ENCODE data around the gene BRD3OS.
"Not testable (repeated sequence)": the region's sequence is repeated elsewhere in the genome, so short reads cannot be mapped to it uniquely, and the experiment has no call there.

Gene BRD3OS

GRCh38 chr9:133987446-133987788 is 37.9 kb upstream of the BRD3OS start:
- H3K36me3 ChIP-seq (ENCODE audit: control insufficient read depth, insufficient read depth, low read length) = peaks cover 3% of the 10 kb centered on the region
- no peak for TF ChIP-seq CTCF (IDR thresholded peaks at IDR 0.05; ENCODE audit: insufficient read depth, low read length, poor library complexity, severe bottlenecking)
- no peak for DNase-seq (ENCODE audit: extremely low read depth, insufficient read length)
- no peaks in the 10 kb centered on the region for H3K27me3 ChIP-seq (replicated peaks; ENCODE audit: control insufficient read depth, insufficient read depth, low read length)
- no peak overlapping the region for H3K4me3 ChIP-seq (replicated peaks; ENCODE audit: low read depth, low read length)

- DNase-seq (ENCODE audit: extremely low read depth, insufficient read length) = no peak
- Histone ChIP-seq H3K36me3 (ENCODE audit: control insufficient read depth, insufficient read depth, low read length) (peaks cover 3% of the 10 kb centered on the region), H3K4me3 (replicated peaks; ENCODE audit: low read depth, low read length) (no peak overlapping the region), H3K27me3 (replicated peaks; ENCODE audit: control insufficient read depth, insufficient read depth, low read length) (no peaks in the 10 kb centered on the region)
- TF ChIP-seq CTCF (IDR thresholded peaks at IDR 0.05; ENCODE audit: insufficient read depth, low read length, poor library complexity, severe bottlenecking) = no peak
These were observed 37.2 kb upstream of the BRD3OS start for GRCh38 chr9:133987946-133988665.

- not testable (repeated sequence) for H3K36me3 ChIP-seq (ENCODE audit: control insufficient read depth, insufficient read depth, low read length)
These were observed 36.5 kb upstream of the BRD3OS start for GRCh38 chr9:133988771-133989170.

GRCh38 chr9:133989625-133990365 is 35.5 kb upstream of the BRD3OS start:
- Histone ChIP-seq H3K36me3 (ENCODE audit: control insufficient read depth, insufficient read depth, low read length) (peaks cover 3% of the 10 kb centered on the region; the same call in 1 of the 2 replicates), H3K27me3 (replicated peaks; ENCODE audit: control insufficient read depth, insufficient read depth, low read length) (no peaks in the 10 kb centered on the region), H3K4me3 (replicated peaks; ENCODE audit: low read depth, low read length) (peak overlapping the region; percentile 96)
- no peak for TF ChIP-seq CTCF (IDR thresholded peaks at IDR 0.05; ENCODE audit: insufficient read depth, low read length, poor library complexity, severe bottlenecking)
- no peak for DNase-seq (ENCODE audit: extremely low read depth, insufficient read length)

More at GRCh38 chr9:133988771-133989170, 36.5 kb upstream of the BRD3OS start:
- H3K27me3 ChIP-seq (replicated peaks; ENCODE audit: control insufficient read depth, insufficient read depth, low read length); H3K4me3 ChIP-seq (replicated peaks; ENCODE audit: low read depth, low read length); DNase-seq (ENCODE audit: extremely low read depth, insufficient read length): not testable (repeated sequence)

GRCh38 chr9:133990366-133991213 is 34.7 kb upstream of the BRD3OS start:
- no peak for TF ChIP-seq CTCF (IDR thresholded peaks at IDR 0.05; ENCODE audit: insufficient read depth, low read length, poor library complexity, severe bottlenecking)
- peak; percentile 29 for DNase-seq (ENCODE audit: extremely low read depth, insufficient read length)

More at GRCh38 chr9:133990366-133991213, 34.7 kb upstream of the BRD3OS start:
- Histone ChIP-seq H3K4me3 (replicated peaks; ENCODE audit: low read depth, low read length) (peak overlapping the region; percentile 96), H3K36me3 (ENCODE audit: control insufficient read depth, insufficient read depth, low read length) (peaks cover 3% of the 10 kb centered on the region; the same call in 1 of the 2 replicates), H3K27me3 (replicated peaks; ENCODE audit: control insufficient read depth, insufficient read depth, low read length) (no peaks in the 10 kb centered on the region)

Measured in GM06990 (cell line).